B cell (primary cell): Measurements from ENCODE around the gene AP3B2. TPM values are rescaled to one million over a fixed set of nuclear protein-coding genes. Genes with fewer than 3 reads are reported as not detected.

Experiments
- ATAC-seq: fragments of 200-7000 bp; cut with Tn5 transposase; one replicate; pipeline ENCODE4 v1.10.0; 2021; ENCODE audit warnings: low read depth, mild to moderate bottlenecking, moderate number of reproducible peaks, moderate library complexity
- CTCF ChIA-PET: fragments of 350-600 bp; sonication (Branson Sonifier 250); formaldehyde crosslinking; loops from one replicate; lab custom pipeline; 2021; ENCODE audit warnings: antibody characterized with exemption, inconsistent platforms; lab: Charles Lee
- POLR2A ChIA-PET: fragments of 350-600 bp; sonication (Branson Sonifier 250); formaldehyde crosslinking; loops from one replicate; lab custom pipeline; 2021; ENCODE audit warnings: antibody characterized with exemption; lab: Charles Lee
- DNase-seq: peaks from one replicate; pipeline ENCODE4 v3.0.0; 2013
- H2AFZ ChIP-seq: 2 replicates; pipeline ENCODE4 v1.6.1; 2012; ENCODE audit warnings: mild to moderate bottlenecking, low read depth, low read length; ENCODE audit not compliant: insufficient read depth, poor library complexity, severe bottlenecking
- H3K27ac ChIP-seq, 2 donors: 1 replicate in 1 of 2; 2 replicates in 1 of 2; pipeline ENCODE4 v1.5.1; 2012 to 2013; ENCODE audit warnings: low read length in 2 of 2, mild to moderate bottlenecking in 2 of 2, moderate library complexity in 1 of 2
- H3K27me3 ChIP-seq, 4 experiments: fragments of 200-600 bp in 1 of 4; sonication (generic) in 1 of 4; replicated peaks in 1 of 4; 1 replicate in 2 of 4; 2 replicates in 2 of 4; pipeline versions ENCODE4 v1.6.1 to v1.7.0; 2013 to 2016; ENCODE audit warnings: low read length in 3 of 4, mild to moderate bottlenecking in 2 of 4, mixed read lengths in 1 of 4, moderate library complexity in 1 of 4; ENCODE audit not compliant: insufficient read depth in 4 of 4, control insufficient read depth in 3 of 4; ENCODE audit errors: control extremely low read depth in 1 of 4
- H3K36me3 ChIP-seq, 2 experiments: replicated peaks in 1 of 2; 1 replicate in 1 of 2; 2 replicates in 1 of 2; pipeline versions ENCODE4 v1.6.1 to v1.7.1; 2013; ENCODE audit warnings: low read length in 1 of 2; ENCODE audit not compliant: insufficient read depth in 2 of 2, control insufficient read depth in 1 of 2; ENCODE audit errors: control extremely low read depth in 1 of 2, extremely low read depth in 1 of 2
- H3K4me1 ChIP-seq, 2 donors: fragments of 200-600 bp in 1 of 2; sonication (generic) in 1 of 2; 1 replicate in 1 of 2; 2 replicates in 1 of 2; pipeline versions ENCODE4 v1.5.1 to v1.6.1; 2013 to 2017; ENCODE audit warnings: low read length in 2 of 2; ENCODE audit not compliant: control insufficient read depth in 2 of 2, insufficient read depth in 2 of 2
- H3K4me2 ChIP-seq: replicated peaks from 2 replicates; pipeline ENCODE3; 2012; ENCODE audit warnings: mild to moderate bottlenecking, low read depth, low read length; ENCODE audit not compliant: poor library complexity, severe bottlenecking
- H3K4me3 ChIP-seq, 5 experiments: fragments of 200-600 bp in 1 of 5; sonication (generic) in 1 of 5; 1 replicate in 3 of 5; 2 replicates in 2 of 5; pipeline versions ENCODE4 v1.5.1 to v1.7.0; 2011 to 2016; ENCODE audit warnings: low read length in 4 of 5, mild to moderate bottlenecking in 4 of 5, low read depth in 2 of 5, control low read depth in 1 of 5, moderate library complexity in 1 of 5; ENCODE audit not compliant: insufficient read depth in 1 of 5; ENCODE audit errors: control extremely low read depth in 1 of 5, extremely low read depth in 1 of 5
- H3K79me2 ChIP-seq: fragments of 200-600 bp; sonication (generic); one replicate; pipeline ENCODE4 v1.6.0; 2016; ENCODE audit warnings: low read length; ENCODE audit not compliant: control insufficient read depth, insufficient read depth
- H3K9ac ChIP-seq: fragments of 200-600 bp; sonication (generic); 2 replicates; pipeline ENCODE4 v1.6.1; 2017; ENCODE audit warnings: mild to moderate bottlenecking, low read length, moderate library complexity
- H3K9me3 ChIP-seq, 3 donors: one replicate each; pipeline versions ENCODE4 v1.6.1 to v1.7.1; 2013; ENCODE audit warnings: low read length in 2 of 3; ENCODE audit not compliant: control insufficient read depth in 2 of 3, insufficient read depth in 1 of 3; ENCODE audit errors: control extremely low read depth in 1 of 3
- H4K20me1 ChIP-seq: 2 replicates; pipeline ENCODE4 v1.6.0; 2012; ENCODE audit warnings: mild to moderate bottlenecking, low read length; ENCODE audit not compliant: insufficient read depth, control insufficient read depth, poor library complexity, severe bottlenecking
- H3K27ac Mint-ChIP-seq: one replicate; pipeline ENCODE4 v1.8.0; 2021; ENCODE audit warnings: mixed read lengths
- H3K27me3 Mint-ChIP-seq: one replicate; pipeline ENCODE4 v1.8.0; 2021; ENCODE audit warnings: mixed read lengths
- H3K4me1 Mint-ChIP-seq: one replicate; pipeline ENCODE4 v1.8.0; 2021; ENCODE audit warnings: mixed read lengths
- H3K4me3 Mint-ChIP-seq: one replicate; pipeline ENCODE4 v1.8.0; 2021; ENCODE audit warnings: mixed read lengths
- H3K9me3 Mint-ChIP-seq: one replicate; pipeline ENCODE4 v1.8.0; 2022; ENCODE audit warnings: mixed read lengths; ENCODE audit not compliant: insufficient read depth
- EZH2 ChIP-seq: IDR thresholded peaks from 2 replicates; pipeline ENCODE4 v1.6.1; 2012; ENCODE audit warnings: borderline replicate concordance, low read depth, mild to moderate bottlenecking, moderate library complexity, low read length; ENCODE audit not compliant: insufficient read depth, poor library complexity, severe bottlenecking
- WGBS: methylation state at CpG from one replicate; pipeline ENCODE4 v1.1.5; 2013; ENCODE audit warnings: missing lambda C conversion rate; ENCODE audit not compliant: insufficient coverage; 5-methylcytosine and 5-hydroxymethylcytosine counted together
- intact Hi-C: fragments of 100-400 bp; cut with micrococcal nuclease; formaldehyde crosslinking; loops from one replicate; pipeline ENCODE4 v1.10.0; 2022
- polyA plus RNA-seq: library from polyadenylated mRNA; depleted of rRNA; stranded (reverse); fragments of >200 nt; gene quantifications from 2 replicates; pipeline ENCODE4 v1.2.3, GENCODE V29; 2012
- total RNA-seq, 2 donors: library from RNA; stranded (reverse); fragments of 120-200 nt in 1 of 2; gene quantifications; 1 replicate in 1 of 2; 2 replicates in 1 of 2; pipeline versions ENCODE4 v1.2.3 to v1.2.4, GENCODE V29; 2013 to 2022
- TF ChIP-seq, protein P1 (sequence below): fragments of 200-600 bp; IDR thresholded peaks from one replicate; pipeline ENCODE4 v1.8.0; 2022; ENCODE audit warnings: antibody characterized with exemption, mild to moderate bottlenecking

The AP3B2 gene
- total and polyA plus RNA-seq, 2 donors (not counting 1 experiment from before 2014, with no cell fraction given) = 0.15 to 0.37 TPM

DNA sequence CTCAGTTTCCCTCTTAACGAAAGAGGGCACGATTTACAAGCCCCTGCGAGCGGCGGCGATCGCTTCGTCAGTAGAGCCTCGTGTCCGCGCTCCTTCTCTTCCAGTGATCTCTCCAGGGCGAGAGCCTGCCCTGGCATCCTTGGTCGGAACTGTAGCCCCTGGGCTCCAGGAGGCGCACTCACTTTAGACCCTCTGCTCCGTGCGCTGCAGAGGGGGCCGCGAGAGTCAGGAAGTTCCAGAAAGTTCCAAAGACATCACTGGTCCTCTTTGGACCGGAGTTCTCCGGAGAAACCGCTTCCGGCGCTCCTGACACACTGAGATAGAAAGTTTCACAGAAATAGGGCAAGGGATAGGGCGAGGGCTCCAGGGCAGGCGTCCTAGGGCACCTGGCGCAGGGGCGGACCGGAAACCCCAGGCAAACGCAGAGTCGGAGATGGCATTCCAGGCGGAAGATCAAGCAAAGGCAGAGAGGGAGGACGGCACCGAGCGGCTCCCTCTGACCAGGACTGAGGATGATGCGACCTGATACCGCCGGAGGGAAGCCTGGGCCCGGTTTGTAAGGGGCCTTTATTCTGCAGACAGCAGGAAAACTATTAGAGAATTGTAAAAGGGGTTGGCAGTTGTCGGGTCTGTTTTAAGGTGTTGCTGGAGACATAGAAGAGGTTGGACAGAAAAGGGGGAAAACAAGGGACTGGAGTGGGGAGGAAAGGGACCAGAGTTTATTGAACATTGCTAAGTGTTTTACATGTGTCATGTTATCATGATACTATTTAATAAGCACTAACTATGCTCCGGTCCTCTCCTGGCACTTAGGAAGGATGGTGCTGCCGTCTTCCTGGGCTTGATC is 61.2 kb downstream of the AP3B2 start:
- POLR2A ChIA-PET = no interaction called here
- Histone ChIP-seq H3K4me1 (peaks cover 11 to 20% of the 10 kb centered on the region in 2 donors), H3K27ac (no peak overlapping the region), H3K27me3 (peaks cover 0 to 50% (median 26%) of the 10 kb centered on the region in 4 experiments), H3K4me3 (peak overlapping the region in 3 of 5 experiments; percentile 41 to 65 (median 55)), H4K20me1 (no peaks in the 10 kb centered on the region), H3K79me2 (no peaks in the 10 kb centered on the region), H2AFZ (peak overlapping the region; percentile 73), H3K9me3 (peaks cover 0 to 24% (median 0%) of the 10 kb centered on the region in 3 donors), H3K4me2 (peak overlapping the region; percentile 94), H3K36me3 (no peaks in the 10 kb centered on the region), H3K9ac (peak overlapping the region; percentile 64)
- no peak for TF ChIP-seq EZH2
- TF ChIP-seq, protein P1, sequence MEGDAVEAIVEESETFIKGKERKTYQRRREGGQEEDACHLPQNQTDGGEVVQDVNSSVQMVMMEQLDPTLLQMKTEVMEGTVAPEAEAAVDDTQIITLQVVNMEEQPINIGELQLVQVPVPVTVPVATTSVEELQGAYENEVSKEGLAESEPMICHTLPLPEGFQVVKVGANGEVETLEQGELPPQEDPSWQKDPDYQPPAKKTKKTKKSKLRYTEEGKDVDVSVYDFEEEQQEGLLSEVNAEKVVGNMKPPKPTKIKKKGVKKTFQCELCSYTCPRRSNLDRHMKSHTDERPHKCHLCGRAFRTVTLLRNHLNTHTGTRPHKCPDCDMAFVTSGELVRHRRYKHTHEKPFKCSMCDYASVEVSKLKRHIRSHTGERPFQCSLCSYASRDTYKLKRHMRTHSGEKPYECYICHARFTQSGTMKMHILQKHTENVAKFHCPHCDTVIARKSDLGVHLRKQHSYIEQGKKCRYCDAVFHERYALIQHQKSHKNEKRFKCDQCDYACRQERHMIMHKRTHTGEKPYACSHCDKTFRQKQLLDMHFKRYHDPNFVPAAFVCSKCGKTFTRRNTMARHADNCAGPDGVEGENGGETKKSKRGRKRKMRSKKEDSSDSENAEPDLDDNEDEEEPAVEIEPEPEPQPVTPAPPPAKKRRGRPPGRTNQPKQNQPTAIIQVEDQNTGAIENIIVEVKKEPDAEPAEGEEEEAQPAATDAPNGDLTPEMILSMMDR = no peak
- no peak for ATAC-seq
- Mint-ChIP-seq H3K9me3 (no peaks in the 10 kb centered on the region), H3K27ac (no peak overlapping the region), H3K27me3 (peaks cover 48% of the 10 kb centered on the region), H3K4me1 (peaks cover 12% of the 10 kb centered on the region), H3K4me3 (peak overlapping the region; percentile 46)
- intact Hi-C loops = no loop called here
- DNase-seq = no peak
- 45% methylated on average over 40 of the region's 41 CpGs for WGBS
- CTCF ChIA-PET = no interaction called here

DNA sequence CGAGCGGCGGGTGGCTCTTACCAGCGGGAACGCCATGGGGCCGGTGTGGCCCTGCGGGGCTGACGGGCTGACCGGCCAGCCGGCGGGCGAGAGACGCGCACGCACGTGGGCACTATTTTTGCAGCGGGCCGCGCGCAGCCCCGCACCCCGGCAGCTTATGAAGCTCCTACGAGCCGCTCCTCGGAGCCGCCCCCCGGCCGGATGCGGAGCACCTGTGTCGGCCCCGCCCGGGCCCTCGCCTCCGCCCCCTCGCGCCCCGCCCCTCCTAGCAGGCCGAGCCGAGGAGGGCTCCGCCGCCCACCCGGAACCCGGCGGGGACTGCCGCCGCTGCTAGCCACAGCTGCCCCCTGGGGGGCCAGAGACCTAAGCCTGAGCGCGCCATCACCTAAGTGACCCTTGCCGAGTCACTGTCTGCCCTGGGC is 61.8 kb downstream of the AP3B2 start:
- Histone ChIP-seq H3K79me2 (no peaks in the 10 kb centered on the region), H3K36me3 (no peaks in the 10 kb centered on the region), H3K27ac (no peak overlapping the region), H3K9ac (peak overlapping the region; percentile 64), H2AFZ (peak overlapping the region; percentile 73), H3K27me3 (peaks cover 0 to 51% (median 27%) of the 10 kb centered on the region in 4 experiments), H3K4me2 (peak overlapping the region; percentile 94), H3K9me3 (peaks cover 0 to 24% (median 0%) of the 10 kb centered on the region in 3 donors), H4K20me1 (no peaks in the 10 kb centered on the region), H3K4me3 (peak overlapping the region in 3 of 5 experiments; percentile 41 to 65 (median 55)), H3K4me1 (peaks cover 11 to 20% of the 10 kb centered on the region in 2 donors)
- under 1% methylated on average over 49 of the region's 49 CpGs for WGBS
- H3K9me3 Mint-ChIP-seq = no peaks in the 10 kb centered on the region
- ChIA-PET CTCF (no interaction called here), POLR2A (no interaction called here)
- H3K27me3 Mint-ChIP-seq = peaks cover 52% of the 10 kb centered on the region
- peaks cover 12% of the 10 kb centered on the region for H3K4me1 Mint-ChIP-seq
- no peak for DNase-seq
- no peak for TF ChIP-seq EZH2
- TF ChIP-seq, protein P1 = no peak
- no peak overlapping the region for H3K27ac Mint-ChIP-seq
- peak; percentile 63 for ATAC-seq
- peak overlapping the region; percentile 46 for H3K4me3 Mint-ChIP-seq
- intact Hi-C loops = no loop called here
